GM18867 (cell line): ENCODE measurements around the gene ZNF850.
A peak's percentile ranks its signal among the peaks of the same experiment; 100 is the strongest.

Source experiments
- ATAC-seq: cut with Tn5 transposase; IDR thresholded peaks from one replicate; pipeline ENCODE4 v1.9.1; 2021; ENCODE audit warnings: mild to moderate bottlenecking, moderate library complexity; ENCODE audit not compliant: unreplicated experiment

Gene ZNF850

DNA sequence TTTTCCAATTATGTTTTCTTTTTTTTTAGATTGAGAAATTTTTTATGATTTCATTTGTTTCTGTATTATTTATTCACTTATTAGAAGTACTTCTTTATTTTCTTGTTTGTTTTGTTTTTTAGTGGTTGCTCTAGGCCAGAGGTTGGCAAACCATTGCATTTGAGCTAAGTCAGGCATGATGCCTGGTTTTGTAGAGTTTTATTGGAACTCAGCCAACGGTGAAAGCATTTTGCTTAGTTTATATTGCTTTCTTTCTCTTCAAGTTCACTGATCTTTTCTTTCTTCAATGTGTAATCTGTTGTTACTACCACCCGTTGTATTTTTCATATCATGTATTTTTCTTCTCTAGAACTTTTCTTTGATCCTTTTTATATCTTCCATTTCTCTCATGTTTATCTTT, 65.5 kb downstream of the ZNF850 start:
- no peak for ATAC-seq

DNA sequence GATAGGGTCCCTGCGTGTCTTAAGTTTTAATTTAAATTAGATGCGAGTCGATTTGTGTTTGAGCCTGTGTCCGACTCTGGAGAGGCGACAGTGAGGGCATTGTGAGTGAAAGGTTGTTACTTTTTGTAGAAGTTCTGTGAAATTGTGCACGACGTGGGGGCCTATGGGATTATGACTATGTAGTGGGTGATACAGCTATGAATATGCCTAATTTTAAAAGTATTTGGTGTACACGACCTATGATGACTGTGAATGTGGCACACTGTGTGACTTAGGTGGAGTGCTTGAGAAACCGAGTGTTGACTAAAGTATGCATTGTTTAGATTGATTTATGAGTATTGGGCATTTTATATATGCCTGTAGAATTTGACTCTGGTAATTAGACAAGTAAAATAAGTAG, 84.5 kb downstream of the ZNF850 start:
- ATAC-seq: no peak

DNA sequence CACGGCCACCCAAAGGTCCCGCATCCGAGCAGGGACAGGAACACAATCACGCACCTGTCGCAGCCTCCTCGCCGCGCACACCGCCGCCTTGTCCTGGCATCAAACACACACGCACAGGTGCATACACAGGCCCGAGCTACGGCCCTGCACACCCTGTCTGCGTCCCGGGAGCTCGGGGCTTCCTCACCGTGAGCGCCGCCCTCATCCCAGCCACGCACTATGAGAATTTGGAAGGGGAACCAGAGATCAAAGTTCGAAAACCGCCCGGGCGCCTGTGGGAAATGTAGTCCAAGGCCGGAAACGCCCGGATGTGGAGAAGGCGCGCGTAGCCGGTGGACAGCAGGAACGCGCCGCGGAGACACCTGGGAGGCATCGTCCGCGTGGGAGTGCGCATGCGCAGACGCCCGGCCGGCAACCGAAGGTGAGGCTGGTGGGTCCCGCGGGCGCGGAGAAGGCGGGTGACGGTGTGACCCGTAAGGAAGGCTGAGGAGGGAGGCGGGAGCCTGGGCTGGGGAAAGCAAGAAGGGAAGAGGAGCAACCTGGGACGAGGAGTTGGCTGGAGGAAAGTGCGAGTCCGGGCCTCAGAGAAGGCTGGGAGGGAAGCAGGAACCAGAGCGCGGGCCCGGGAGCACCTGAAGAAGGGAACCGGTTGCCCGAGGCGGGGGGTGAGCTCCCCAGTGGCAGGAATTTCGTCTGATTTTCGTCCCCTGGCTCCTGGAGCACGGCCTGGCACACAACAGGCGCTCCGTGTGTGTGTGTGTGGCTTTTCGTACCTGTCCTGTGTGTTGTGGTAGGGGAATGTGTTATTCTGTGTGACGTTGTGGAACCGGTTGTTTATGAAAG, 85.2 kb downstream of the ZNF850 start, which contains the start of gene ZNF567:
Gene ZNF567, plus strand, starts transcription at position 399 of the 843 bp plus-strand sequence. CDS start 7,256 bp downstream, outside the sequence.
- ATAC-seq: peak; percentile 90

DNA sequence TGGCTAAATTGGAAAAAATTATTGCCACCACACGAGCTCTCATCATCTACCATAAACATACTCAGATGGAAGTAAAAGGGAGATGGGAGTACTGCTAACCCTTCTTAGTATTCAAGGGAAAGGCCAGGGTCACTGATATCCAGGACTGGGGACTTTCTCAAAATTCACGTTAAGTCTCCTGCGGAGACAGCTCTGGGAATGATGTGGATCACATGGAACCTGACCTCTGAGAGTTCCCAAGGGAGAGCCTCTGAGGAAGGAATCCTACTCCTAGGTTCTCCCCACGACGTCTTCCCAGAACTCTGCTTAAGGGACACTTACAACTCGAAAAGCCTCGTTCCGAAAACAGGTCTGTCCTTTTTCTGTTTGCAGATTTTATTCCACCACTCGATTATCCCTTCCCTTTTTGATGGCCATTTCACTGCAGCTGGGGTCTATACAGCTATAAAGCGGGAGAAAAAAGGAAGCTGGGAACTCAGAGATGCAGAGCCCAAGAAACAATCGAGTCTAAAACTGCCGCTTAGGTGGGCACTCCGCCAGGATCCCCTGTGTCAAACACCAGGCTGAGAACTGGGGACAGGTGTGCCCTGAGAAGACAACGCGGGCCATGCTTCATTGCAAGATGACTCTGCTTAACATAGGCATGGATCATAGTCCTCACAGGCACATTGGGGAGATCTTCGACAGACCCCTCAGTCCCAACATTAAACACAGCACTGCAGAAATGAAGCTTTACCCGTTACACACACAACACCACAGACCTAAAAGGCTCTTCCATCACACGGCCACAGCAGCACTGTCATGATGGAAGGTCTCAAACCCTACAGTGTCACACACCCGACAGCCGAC, 86.0 kb downstream of the ZNF850 start:
- no peak for ATAC-seq

DNA sequence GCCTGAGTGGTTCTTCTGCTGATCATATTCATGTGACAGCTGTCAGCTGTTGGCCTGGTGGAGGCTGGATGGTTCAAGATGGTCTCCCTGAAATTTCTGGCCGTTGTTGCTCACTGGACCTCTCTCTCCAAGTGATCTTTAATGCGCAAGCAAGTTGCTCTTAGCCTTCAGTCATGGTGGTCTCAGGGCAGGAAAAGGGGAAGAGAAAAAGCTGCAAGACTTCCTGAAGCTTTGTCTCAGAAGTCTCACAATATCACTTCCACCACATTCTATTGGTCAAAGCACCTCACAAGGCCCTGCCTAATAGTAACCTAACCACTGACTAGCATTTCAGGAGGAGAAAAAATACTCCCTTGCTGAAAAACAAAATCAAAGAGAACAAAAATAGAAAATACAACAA, 86.8 kb downstream of the ZNF850 start:
- no peak for ATAC-seq

DNA sequence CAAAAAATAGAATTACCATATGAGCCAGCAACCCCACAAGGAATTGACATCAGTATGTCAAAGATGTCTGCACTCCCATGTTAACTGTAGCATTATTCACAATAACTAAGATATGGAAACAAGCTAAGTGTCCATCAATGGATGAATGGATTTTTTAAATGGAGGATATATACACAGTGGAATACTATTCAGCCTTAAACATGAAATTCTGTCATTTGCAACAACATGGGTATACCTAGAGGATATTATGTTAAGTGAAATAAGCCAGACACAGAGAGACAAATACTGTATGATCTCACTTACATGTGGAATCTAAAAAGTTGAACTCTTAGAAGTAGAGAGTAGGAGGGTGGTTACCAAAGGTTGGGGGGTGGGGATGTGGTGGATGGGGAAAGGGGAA, 93.2 kb downstream of the ZNF850 start:
- ATAC-seq: no peak

DNA sequence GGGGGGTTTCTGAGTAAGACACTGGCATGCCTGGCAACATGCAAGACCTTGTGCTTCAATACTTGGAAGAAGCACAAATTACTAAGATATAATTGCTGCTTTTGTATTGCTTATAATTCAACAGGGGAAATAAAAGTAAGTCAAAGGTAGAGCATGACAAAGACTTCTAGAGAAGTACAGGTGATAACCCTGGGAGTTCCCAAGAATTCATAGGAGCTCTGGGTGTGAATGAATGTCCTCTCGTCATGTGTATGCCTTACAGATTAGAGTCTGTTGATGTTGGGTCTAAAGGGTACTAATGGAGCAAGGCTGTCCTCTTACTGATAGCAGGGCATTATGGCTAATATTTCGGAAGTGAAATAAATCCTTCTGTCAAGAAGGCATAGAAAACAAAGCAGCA, 98.4 kb downstream of the ZNF850 start:
- ATAC-seq: no peak

DNA sequence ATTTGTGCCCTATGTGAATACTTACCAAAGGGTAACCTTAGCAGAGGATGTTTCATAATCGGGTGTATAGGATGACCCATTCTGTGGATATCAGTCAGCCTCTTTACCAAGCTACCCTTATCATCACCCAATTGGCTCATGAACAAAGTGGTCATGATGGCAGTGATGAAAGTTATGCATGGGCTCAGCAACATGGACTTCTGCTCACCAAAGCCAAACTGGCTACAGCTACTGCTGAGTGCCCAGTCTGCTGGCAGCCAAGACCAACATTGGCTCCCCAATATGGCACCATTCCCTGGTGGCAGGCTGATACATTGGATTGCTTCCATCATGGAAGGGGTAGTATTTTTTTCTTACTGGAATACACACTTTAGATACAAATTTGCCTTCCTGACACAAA, 100.2 kb downstream of the ZNF850 start:
- ATAC-seq: no peak

DNA sequence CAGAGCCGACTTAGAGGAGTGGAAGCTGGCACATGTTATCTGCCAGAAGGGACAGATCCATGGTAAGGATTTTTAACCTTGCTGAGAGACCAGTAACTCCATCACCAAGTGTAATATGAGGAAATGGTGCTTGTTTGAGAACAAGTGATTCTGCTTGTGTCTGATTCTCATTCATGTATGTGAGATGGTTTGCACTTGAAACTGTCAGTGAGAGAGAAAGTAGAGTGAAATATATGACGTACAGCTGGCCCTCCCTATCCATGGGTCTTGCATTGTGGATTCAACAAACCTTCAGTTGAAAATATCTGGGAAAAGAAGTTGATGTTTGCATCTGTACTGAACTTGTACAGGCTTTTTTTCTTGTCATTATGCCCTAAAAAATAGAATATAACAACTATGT, 104.0 kb downstream of the ZNF850 start:
- ATAC-seq: no peak

DNA sequence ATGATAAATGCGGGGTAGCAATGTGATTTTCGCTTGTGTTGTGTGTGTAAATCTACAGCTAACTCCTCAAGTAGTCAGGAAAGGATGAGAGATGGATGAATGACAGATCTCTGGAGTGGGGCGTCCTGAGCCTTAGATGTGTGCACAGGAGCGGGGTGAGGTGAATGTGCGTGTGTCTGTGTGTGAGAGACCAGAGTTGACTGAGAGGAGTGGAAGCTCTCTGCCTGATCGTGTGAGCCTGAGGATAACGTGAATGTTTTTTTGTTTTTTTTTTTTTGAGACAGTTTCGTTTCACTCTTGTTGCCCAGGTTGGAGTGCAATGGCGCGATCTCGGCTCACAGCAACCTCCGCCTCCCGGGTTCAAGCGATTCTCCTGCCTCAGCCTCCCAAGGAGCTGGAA, 106.8 kb downstream of the ZNF850 start:
- ATAC-seq: no peak
